ENCODE measurements around the gene EVI2B. TPM values are rescaled to one million over a fixed set of nuclear protein-coding genes. Genes with fewer than 3 reads are reported as not detected.
"Not testable (repeated sequence)": the region's sequence is repeated elsewhere in the genome, so short reads cannot be mapped to it uniquely, and the experiment has no call there.

Gene EVI2B
- total RNA-seq, 1 donor from 2014 or later: 1.2 TPM

- peak; percentile 80 for DNase-seq
Measured at GRCh38 chr17:31269578-31269983, 44.3 kb downstream of the EVI2B start.

GRCh38 chr17:31269036-31269577 lies 44.7 kb downstream of the EVI2B start:
- peak; percentile 1 for DNase-seq

- no peak for DNase-seq
Measured at GRCh38 chr17:31266042-31266441, 47.8 kb downstream of the EVI2B start.

GRCh38 chr17:31262923-31263322 lies 50.9 kb downstream of the EVI2B start:
- DNase-seq: not testable (repeated sequence)

GRCh38 chr17:31261601-31262000 lies 52.3 kb downstream of the EVI2B start:
- no peak for DNase-seq

- DNase-seq: no peak
Measured at GRCh38 chr17:31260151-31260550, 53.7 kb downstream of the EVI2B start.

GRCh38 chr17:31256936-31257335 lies 56.9 kb downstream of the EVI2B start:
- no peak for DNase-seq

- no peak for DNase-seq
Measured at GRCh38 chr17:31254654-31255053, 59.2 kb downstream of the EVI2B start.

Other genes starting within 250 kb of the EVI2B start
- 106 TPM for gene NF1, start 219.1 kb downstream of the EVI2B start, total RNA-seq
- gene OMG, start 16.8 kb downstream of the EVI2B start, total RNA-seq: 1.5 TPM
- 1.4 TPM for gene EVI2A, start 7.6 kb upstream of the EVI2B start, total RNA-seq
- 2.7 TPM for gene RAB11FIP4, start 77.6 kb upstream of the EVI2B start, total RNA-seq

All from tongue (tissue), 2 donors.